Thyroid gland (tissue), 4 donors: ENCODE results near the gene CTCF. TPM values are rescaled to one million over a fixed set of nuclear protein-coding genes. Genes with fewer than 3 reads are reported as not detected.

Experiments used
- DNase-seq, 2 donors: peaks; one replicate each; pipeline ENCODE4 v3.0.0-alpha.2; 2019
- H3K27ac ChIP-seq, 3 donors: fragments of 200-600 bp; sonication (generic); 1 replicate in 2 of 3; 2 replicates in 1 of 3; pipeline ENCODE4 v1.5.1; 2016 to 2019; ENCODE audit warnings: mild to moderate bottlenecking in 1 of 3, moderate library complexity in 1 of 3
- H3K27me3 ChIP-seq: fragments of 200-600 bp; sonication (generic); one replicate; pipeline ENCODE4 v1.5.1; 2019
- H3K36me3 ChIP-seq, 2 donors: fragments of 200-600 bp; sonication (generic); one replicate each; pipeline ENCODE4 v1.5.1; 2016 to 2019
- H3K4me1 ChIP-seq, 2 donors: fragments of 200-600 bp; sonication (generic); one replicate each; pipeline ENCODE4 v1.5.1; 2017 to 2019
- H3K4me3 ChIP-seq, 3 donors: fragments of 200-600 bp; sonication (generic); replicated peaks in 1 of 3; 1 replicate in 2 of 3; 2 replicates in 1 of 3; pipeline ENCODE4 v1.5.1; 2016; ENCODE audit warnings: mild to moderate bottlenecking in 1 of 3
- H3K9me3 ChIP-seq: fragments of 200-600 bp; sonication (generic); one replicate; pipeline ENCODE4 v1.5.1; 2017
- POLR2A ChIP-seq, 2 donors: fragments of 450-650 bp; IDR thresholded peaks; one replicate each; pipeline ENCODE4 v1.6.1; 2017; ENCODE audit warnings: antibody characterized with exemption in 2 of 2, mild to moderate bottlenecking in 2 of 2, moderate library complexity in 1 of 2
- WGBS, 2 donors: methylation state at CpG; one replicate each; pipeline ENCODE4 v1.1.5; 2017; 5-methylcytosine and 5-hydroxymethylcytosine counted together
- intact Hi-C: fragments of 100-400 bp; cut with DNase I; formaldehyde crosslinking; loops from one replicate; pipeline ENCODE4 v1.15.1; 2023
- total RNA-seq, 4 donors: library from RNA; depleted of rRNA; stranded (reverse); fragments of >200 nt; gene quantifications; one replicate each; pipeline ENCODE4 v1.2.3, GENCODE V29; 2016
- TF ChIP-seq, protein P1 (sequence below), 6 experiments: fragments of 200-600 bp in 3 of 6; fragments of 450-650 bp in 3 of 6; sonication (generic) in 3 of 6; IDR thresholded peaks; one replicate each; pipeline ENCODE4 v1.5.1; 2016 to 2019; ENCODE audit warnings: antibody characterized with exemption in 6 of 6, mild to moderate bottlenecking in 2 of 6, inconsistent platforms in 1 of 6, moderate library complexity in 1 of 6

CTCF gene
- total RNA-seq, 4 donors from 2014 or later: 37.2 to 52.1 (median 47.2) TPM

DNA sequence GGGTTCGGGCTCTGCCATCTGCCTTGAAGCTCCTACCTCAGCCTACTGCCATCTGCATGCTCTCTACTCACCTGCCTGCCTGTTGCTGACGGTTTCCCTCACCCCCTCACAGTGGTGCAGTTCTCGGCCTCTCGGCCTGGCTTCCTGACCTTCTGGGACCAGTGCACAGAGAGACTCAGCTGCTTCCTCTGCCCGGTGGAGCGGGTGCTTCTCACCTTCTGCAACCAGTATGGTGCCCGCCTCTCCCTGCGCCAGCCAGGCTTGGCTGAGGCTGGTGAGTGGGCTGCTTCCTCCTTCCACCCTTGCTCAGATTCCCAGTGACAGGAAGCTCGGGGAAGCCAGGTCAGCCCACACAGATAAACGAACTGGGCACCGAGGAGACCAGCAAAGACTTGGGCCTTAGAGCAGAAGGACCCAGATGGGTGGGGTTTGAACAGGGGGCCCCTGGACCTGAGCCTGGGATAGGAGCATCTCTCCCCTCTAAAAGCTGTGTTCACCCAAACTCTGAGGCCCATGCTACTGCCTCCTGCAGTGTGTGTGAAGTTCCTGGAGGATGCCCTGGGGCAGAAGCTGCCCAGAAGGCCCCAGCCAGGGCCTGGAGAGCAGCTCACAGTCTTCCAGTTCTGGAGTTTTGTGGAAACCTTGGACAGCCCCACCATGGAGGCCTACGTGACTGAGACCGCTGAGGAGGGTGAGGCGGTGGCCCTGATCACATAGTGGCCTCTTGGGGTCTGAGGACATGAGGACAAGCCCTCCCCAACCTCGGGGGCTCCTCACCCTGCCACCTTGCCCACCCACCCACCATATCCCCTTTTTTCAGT lies 17.3 kb upstream of the CTCF start:
- 85 to 93% methylated on average over 5 to 13 of the region's 15 CpGs for WGBS, 2 donors
- H3K27ac ChIP-seq: no peak overlapping the region
- peaks cover 37 to 41% of the 10 kb centered on the region in 2 donors for H3K36me3 ChIP-seq
- H3K27me3 ChIP-seq: no peaks in the 10 kb centered on the region
- intact Hi-C loops: loop anchor here (5.0 kb wide), 3 partner anchors 102 to 402 kb away; partner anchors contain the start of genes C16orf86, CARMIL2 and ENKD1
- DNase-seq: no peak
- H3K4me3 ChIP-seq: no peak overlapping the region
- H3K4me1 ChIP-seq: peaks cover 13 to 50% of the 10 kb centered on the region in 2 donors
- no peak for TF ChIP-seq POLR2A (IDR thresholded peaks at IDR 0.05)
- TF ChIP-seq, protein P1, sequence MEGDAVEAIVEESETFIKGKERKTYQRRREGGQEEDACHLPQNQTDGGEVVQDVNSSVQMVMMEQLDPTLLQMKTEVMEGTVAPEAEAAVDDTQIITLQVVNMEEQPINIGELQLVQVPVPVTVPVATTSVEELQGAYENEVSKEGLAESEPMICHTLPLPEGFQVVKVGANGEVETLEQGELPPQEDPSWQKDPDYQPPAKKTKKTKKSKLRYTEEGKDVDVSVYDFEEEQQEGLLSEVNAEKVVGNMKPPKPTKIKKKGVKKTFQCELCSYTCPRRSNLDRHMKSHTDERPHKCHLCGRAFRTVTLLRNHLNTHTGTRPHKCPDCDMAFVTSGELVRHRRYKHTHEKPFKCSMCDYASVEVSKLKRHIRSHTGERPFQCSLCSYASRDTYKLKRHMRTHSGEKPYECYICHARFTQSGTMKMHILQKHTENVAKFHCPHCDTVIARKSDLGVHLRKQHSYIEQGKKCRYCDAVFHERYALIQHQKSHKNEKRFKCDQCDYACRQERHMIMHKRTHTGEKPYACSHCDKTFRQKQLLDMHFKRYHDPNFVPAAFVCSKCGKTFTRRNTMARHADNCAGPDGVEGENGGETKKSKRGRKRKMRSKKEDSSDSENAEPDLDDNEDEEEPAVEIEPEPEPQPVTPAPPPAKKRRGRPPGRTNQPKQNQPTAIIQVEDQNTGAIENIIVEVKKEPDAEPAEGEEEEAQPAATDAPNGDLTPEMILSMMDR (IDR thresholded peaks at IDR 0.05): no peak
- H3K9me3 ChIP-seq: no peaks in the 10 kb centered on the region

GRCh38 chr16:67545665-67546024 lies 16.7 kb upstream of the CTCF start:
- Histone ChIP-seq H3K36me3 (peaks cover 32 to 35% of the 10 kb centered on the region in 2 donors), H3K4me3 (no peak overlapping the region), H3K4me1 (peaks cover 13 to 50% of the 10 kb centered on the region in 2 donors), H3K27me3 (no peaks in the 10 kb centered on the region), H3K27ac (peak overlapping the region in 1 of 3 donors; percentile 24), H3K9me3 (no peaks in the 10 kb centered on the region)
- intact Hi-C loops: loop anchor here (5.0 kb wide), 2 partner anchors 102 to 122 kb away; partner anchors contain the start of genes C16orf86, CARMIL2 and ENKD1
- DNase-seq: no peak
- 92 to 94% methylated on average over 7 to 13 of the region's 14 CpGs for WGBS, 2 donors
- TF ChIP-seq, protein P1 (IDR thresholded peaks at IDR 0.05): no peak

DNA sequence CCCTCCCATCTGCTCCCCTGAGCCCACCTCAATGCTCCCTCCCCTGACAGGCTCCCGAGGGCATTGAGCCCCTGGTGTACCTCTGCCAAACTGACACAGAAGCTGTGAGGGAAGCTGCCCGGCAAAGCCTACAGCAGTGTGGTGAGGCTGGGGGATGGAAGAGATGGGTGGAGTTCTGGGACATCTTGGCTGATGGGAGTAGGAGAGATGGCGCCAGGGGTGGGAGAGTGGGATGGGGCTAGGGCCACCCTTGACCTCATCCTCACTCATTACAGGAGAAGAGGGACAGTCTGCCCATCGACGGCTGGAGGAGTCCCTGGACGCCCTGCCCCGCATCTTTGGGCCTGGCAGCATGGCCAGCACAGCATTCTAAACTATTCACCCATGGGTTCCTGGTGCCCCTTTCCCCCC lies 16.2 kb upstream of the CTCF start:
- Histone ChIP-seq H3K27me3 (no peaks in the 10 kb centered on the region), H3K36me3 (peaks cover 28 to 33% of the 10 kb centered on the region in 2 donors), H3K27ac (peak overlapping the region in 1 of 3 donors; percentile 24), H3K4me3 (no peak overlapping the region), H3K4me1 (peaks cover 13 to 50% of the 10 kb centered on the region in 2 donors), H3K9me3 (no peaks in the 10 kb centered on the region)
- intact Hi-C loops: loop anchor here (5.0 kb wide), 2 partner anchors 101 to 121 kb away; partner anchors contain the start of genes C16orf86, CARMIL2 and ENKD1
- WGBS, 2 donors: 82 to 91% methylated on average over 6 to 7 of the region's 7 CpGs
- no peak for DNase-seq
- TF ChIP-seq, protein P1 (IDR thresholded peaks at IDR 0.05): no peak
- no peak for TF ChIP-seq POLR2A (IDR thresholded peaks at IDR 0.05)

- Histone ChIP-seq H3K9me3 (no peaks in the 10 kb centered on the region), H3K4me3 (no peak overlapping the region), H3K4me1 (peaks cover 6 to 42% of the 10 kb centered on the region in 2 donors), H3K27ac (peak overlapping the region; percentile 2 to 30 (median 11)), H3K27me3 (no peaks in the 10 kb centered on the region), H3K36me3 (peaks cover 25 to 29% of the 10 kb centered on the region in 2 donors)
- 0 to 10% methylated on average over 5 to 6 of the region's 7 CpGs for WGBS, 2 donors
- peak; percentile 79 to 81 for DNase-seq
- TF ChIP-seq POLR2A (IDR thresholded peaks at IDR 0.05): peak in 1 of 2 donors; percentile 5
- TF ChIP-seq, protein P1 (IDR thresholded peaks at IDR 0.05): peak; percentile 73 to 94 (median 89)
- intact Hi-C loops: loop anchor here (5.0 kb wide), 2 partner anchors 100 to 120 kb away; partner anchors contain the start of genes C16orf86, CARMIL2 and ENKD1
Measured at GRCh38 chr16:67546761-67547422, 15.4 kb upstream of the CTCF start.
